ENCODE measurements around the gene UNC13A.

DNA sequence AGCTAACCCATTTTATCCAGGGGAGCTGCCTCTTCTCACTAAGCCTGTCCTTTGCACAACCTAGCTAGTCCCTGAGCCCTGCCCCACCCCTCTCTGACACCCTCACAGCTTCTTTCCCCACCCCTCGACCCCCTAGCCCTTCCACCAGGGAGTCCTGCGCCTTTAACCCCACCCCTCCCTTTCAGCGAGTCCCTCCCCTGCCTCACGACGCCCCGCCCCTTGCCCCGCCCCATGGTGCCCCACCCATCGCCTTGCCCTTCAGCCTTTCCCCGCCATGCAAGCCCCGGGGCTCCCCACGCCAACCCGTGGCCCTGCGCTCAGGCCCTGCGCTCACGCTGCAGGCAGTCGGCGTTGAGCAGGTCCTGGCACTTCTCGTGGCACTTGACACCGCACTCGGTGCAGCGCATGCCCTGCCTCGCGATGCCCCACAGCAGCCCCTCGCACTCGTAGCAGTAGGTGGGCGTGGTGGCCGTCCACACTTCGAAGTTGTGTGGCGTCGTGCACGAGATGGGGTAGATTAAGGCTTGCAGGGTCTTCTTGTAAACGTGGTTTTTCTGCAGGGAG, 40.0 kb downstream of the UNC13A start:
- TF ChIP-seq, protein P1, sequence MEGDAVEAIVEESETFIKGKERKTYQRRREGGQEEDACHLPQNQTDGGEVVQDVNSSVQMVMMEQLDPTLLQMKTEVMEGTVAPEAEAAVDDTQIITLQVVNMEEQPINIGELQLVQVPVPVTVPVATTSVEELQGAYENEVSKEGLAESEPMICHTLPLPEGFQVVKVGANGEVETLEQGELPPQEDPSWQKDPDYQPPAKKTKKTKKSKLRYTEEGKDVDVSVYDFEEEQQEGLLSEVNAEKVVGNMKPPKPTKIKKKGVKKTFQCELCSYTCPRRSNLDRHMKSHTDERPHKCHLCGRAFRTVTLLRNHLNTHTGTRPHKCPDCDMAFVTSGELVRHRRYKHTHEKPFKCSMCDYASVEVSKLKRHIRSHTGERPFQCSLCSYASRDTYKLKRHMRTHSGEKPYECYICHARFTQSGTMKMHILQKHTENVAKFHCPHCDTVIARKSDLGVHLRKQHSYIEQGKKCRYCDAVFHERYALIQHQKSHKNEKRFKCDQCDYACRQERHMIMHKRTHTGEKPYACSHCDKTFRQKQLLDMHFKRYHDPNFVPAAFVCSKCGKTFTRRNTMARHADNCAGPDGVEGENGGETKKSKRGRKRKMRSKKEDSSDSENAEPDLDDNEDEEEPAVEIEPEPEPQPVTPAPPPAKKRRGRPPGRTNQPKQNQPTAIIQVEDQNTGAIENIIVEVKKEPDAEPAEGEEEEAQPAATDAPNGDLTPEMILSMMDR (IDR thresholded peaks at IDR 0.05; ENCODE audit: borderline replicate concordance, extremely low read depth, low read length, poor library complexity, severe bottlenecking): no peak
- TF ChIP-seq EZH2 (IDR thresholded peaks at IDR 0.05; ENCODE audit: borderline replicate concordance, low read depth, low read length, severe bottlenecking): no peak
